Smooth muscle cell of bladder (primary cell): ENCODE results near the gene OR8H3. TPM values are rescaled to one million over a fixed set of nuclear protein-coding genes. Genes with fewer than 3 reads are reported as not detected.

ENCODE experiments used
- total RNA-seq: library from RNA; depleted of rRNA; stranded (reverse); fragments of >200 nt; gene quantifications from 2 replicates; pipeline ENCODE4 v1.2.3, GENCODE V29; 2014

The OR8H3 gene
- not detected in 2 replicates for total RNA-seq

GRCh38 chr11:56122073-56122472 is at the start of gene OR8H3:
OR8H3 (plus strand) TSS chr11:56122373; CDS start chr11:56122373, 0 bp downstream.

GRCh38 chr11:56093008-56093407 is 29.2 kb upstream of the OR8H3 start, which contains the start of gene OR8I2:
OR8I2 (plus strand) TSS chr11:56093308; CDS start chr11:56093308, 0 bp downstream.

GRCh38 chr11:56103210-56103737 is 18.9 kb upstream of the OR8H3 start, which contains the start of gene OR8H2:
OR8H2 (plus strand) TSS chr11:56103687; CDS start chr11:56105043, 1,356 bp downstream.

GRCh38 chr11:56140151-56140661 is 18.0 kb downstream of the OR8H3 start, which contains the start of gene OR8J3:
OR8J3 (minus strand) TSS chr11:56140201; CDS start chr11:56137718, 2,483 bp downstream.

GRCh38 chr11:56160217-56160616 is 38.0 kb downstream of the OR8H3 start, which contains the start of gene OR8K5:
OR8K5 (minus strand) TSS chr11:56160317; CDS start chr11:56160317, 0 bp downstream.

Other genes starting within 250 kb of the OR8H3 start
- not detected in 2 replicates for gene TRIM51, start 239.1 kb upstream of the OR8H3 start, total RNA-seq
- gene OR5W2, start 207.8 kb upstream of the OR8H3 start, total RNA-seq = not detected in 2 replicates
- gene OR5I1, start 186.0 kb upstream of the OR8H3 start, total RNA-seq = not detected in 2 replicates
- not detected in 2 replicates for gene OR10AG1, start 152.4 kb upstream of the OR8H3 start, total RNA-seq
- gene OR5F1, start 127.7 kb upstream of the OR8H3 start, total RNA-seq = not detected in 2 replicates
- not detected in 2 replicates for gene OR5AS1, start 94.7 kb upstream of the OR8H3 start, total RNA-seq
- gene OR8I2, start 29.1 kb upstream of the OR8H3 start, total RNA-seq = not detected in 2 replicates
- gene OR8H2, start 18.7 kb upstream of the OR8H3 start, total RNA-seq = not detected in 2 replicates
- not detected in 2 replicates for gene OR8J3, start 17.8 kb downstream of the OR8H3 start, total RNA-seq
- not detected in 2 replicates for gene OR8K5, start 37.9 kb downstream of the OR8H3 start, total RNA-seq
- not detected in 2 replicates for gene OR5J2, start 54.2 kb downstream of the OR8H3 start, total RNA-seq
- not detected in 2 replicates for gene OR5T2, start 111.9 kb downstream of the OR8H3 start, total RNA-seq
- not detected in 2 replicates for gene OR5T3, start 129.9 kb downstream of the OR8H3 start, total RNA-seq
- not detected in 2 replicates for gene OR5T1, start 151.8 kb downstream of the OR8H3 start, total RNA-seq
- gene OR8H1, start 169.9 kb downstream of the OR8H3 start, total RNA-seq = 0.14 TPM in 1 of 2 replicates, not detected in the other
- gene OR8K3, start 192.8 kb downstream of the OR8H3 start, total RNA-seq = not detected in 2 replicates
- gene OR8K1, start 223.7 kb downstream of the OR8H3 start, total RNA-seq = not detected in 2 replicates
- not detected in 2 replicates for gene OR8J1, start 231.9 kb downstream of the OR8H3 start, total RNA-seq